GM18868 (cell line): ENCODE data around the gene CCNT1.
"Not testable (repeated sequence)": the region's sequence is repeated elsewhere in the genome, so short reads cannot be mapped to it uniquely, and the experiment has no call there.

Experiments used
- ATAC-seq: cut with Tn5 transposase; IDR thresholded peaks from one replicate; pipeline ENCODE4 v1.9.1; 2021; ENCODE audit warnings: mild to moderate bottlenecking, moderate library complexity; ENCODE audit not compliant: unreplicated experiment

Gene CCNT1

GRCh38 chr12:48716493-48717251, at the start of gene CCNT1:
Gene CCNT1, minus strand, starts transcription at chr12:48716707. Its CDS starts 32 bp downstream, at chr12:48716675.
- ATAC-seq = peak; percentile 98

- no peak for ATAC-seq
These were observed 49.3 kb upstream of the CCNT1 start for GRCh38 chr12:48765753-48766162.

GRCh38 chr12:48764521-48764920, 48.0 kb upstream of the CCNT1 start:
- no peak for ATAC-seq

- ATAC-seq = no peak
These were observed 42.2 kb upstream of the CCNT1 start for GRCh38 chr12:48758737-48759136.

- ATAC-seq = no peak
These were observed 41.7 kb upstream of the CCNT1 start for GRCh38 chr12:48758186-48758585.

- ATAC-seq = no peak
These were observed 34.4 kb upstream of the CCNT1 start for GRCh38 chr12:48750769-48751356.

- no peak for ATAC-seq
These were observed 33.7 kb upstream of the CCNT1 start for GRCh38 chr12:48750215-48750614.

GRCh38 chr12:48744251-48745008, 27.9 kb upstream of the CCNT1 start:
- ATAC-seq = no peak

- no peak for ATAC-seq
These were observed 23.2 kb upstream of the CCNT1 start for GRCh38 chr12:48739618-48740269.

- no peak for ATAC-seq
These were observed 19.9 kb upstream of the CCNT1 start for GRCh38 chr12:48736456-48736855.

- no peak for ATAC-seq
These were observed 12.3 kb upstream of the CCNT1 start for GRCh38 chr12:48728807-48729206.

- ATAC-seq = not testable (repeated sequence)
These were observed 4.2 kb upstream of the CCNT1 start for GRCh38 chr12:48720737-48721136.

- not testable (repeated sequence) for ATAC-seq
These were observed 3.7 kb upstream of the CCNT1 start for GRCh38 chr12:48720171-48720570.

GRCh38 chr12:48719002-48719401, 2.5 kb upstream of the CCNT1 start:
- not testable (repeated sequence) for ATAC-seq

- ATAC-seq = no peak
These were observed 767 bp upstream of the CCNT1 start for GRCh38 chr12:48717252-48717695.

GRCh38 chr12:48716168-48716492, 377 bp downstream of the CCNT1 start:
- ATAC-seq = peak; percentile 21

- no peak for ATAC-seq
These were observed 4.3 kb downstream of the CCNT1 start for GRCh38 chr12:48712209-48712608.

- not testable (repeated sequence) for ATAC-seq
These were observed 17.7 kb downstream of the CCNT1 start for GRCh38 chr12:48698822-48699221.

GRCh38 chr12:48696626-48697025, 19.9 kb downstream of the CCNT1 start:
- ATAC-seq = no peak

- no peak for ATAC-seq
These were observed 20.6 kb downstream of the CCNT1 start for GRCh38 chr12:48695859-48696258.

GRCh38 chr12:48694038-48694437, 22.5 kb downstream of the CCNT1 start:
- no peak for ATAC-seq
